Activated naive CD8-positive, alpha-beta T cell treated with anti-CD3 and anti-CD28 coated beads, Interleukin-2, amount 50 U/mL, for 24 hours (primary cell): ENCODE data around the gene RPL31.
A peak's percentile ranks its signal among the peaks of the same experiment; 100 is the strongest.

Experiments used
- ATAC-seq: fragments of 150-1000 bp; cut with Tn5 transposase; one replicate; pipeline ENCODE4 v1.10.0; 2021
- DNase-seq: peaks from one replicate; pipeline ENCODE4 v3.0.0; 2021
- H3K27ac Mint-ChIP-seq: one replicate; pipeline ENCODE4 v1.8.0; 2021; ENCODE audit warnings: mild to moderate bottlenecking, mixed read lengths
- H3K27me3 Mint-ChIP-seq: one replicate; pipeline ENCODE4 v1.8.0; 2021; ENCODE audit warnings: mixed read lengths
- H3K36me3 Mint-ChIP-seq: one replicate; pipeline ENCODE4 v1.8.0; 2021; ENCODE audit warnings: low read depth, mixed read lengths
- H3K4me1 Mint-ChIP-seq: one replicate; pipeline ENCODE4 v1.8.0; 2021; ENCODE audit warnings: mixed read lengths
- H3K4me3 Mint-ChIP-seq: one replicate; pipeline ENCODE4 v1.8.0; 2021; ENCODE audit warnings: mild to moderate bottlenecking, moderate library complexity, mixed read lengths
- H3K9me3 Mint-ChIP-seq: one replicate; pipeline ENCODE4 v1.8.0; 2021; ENCODE audit warnings: mixed read lengths

Gene RPL31

DNA sequence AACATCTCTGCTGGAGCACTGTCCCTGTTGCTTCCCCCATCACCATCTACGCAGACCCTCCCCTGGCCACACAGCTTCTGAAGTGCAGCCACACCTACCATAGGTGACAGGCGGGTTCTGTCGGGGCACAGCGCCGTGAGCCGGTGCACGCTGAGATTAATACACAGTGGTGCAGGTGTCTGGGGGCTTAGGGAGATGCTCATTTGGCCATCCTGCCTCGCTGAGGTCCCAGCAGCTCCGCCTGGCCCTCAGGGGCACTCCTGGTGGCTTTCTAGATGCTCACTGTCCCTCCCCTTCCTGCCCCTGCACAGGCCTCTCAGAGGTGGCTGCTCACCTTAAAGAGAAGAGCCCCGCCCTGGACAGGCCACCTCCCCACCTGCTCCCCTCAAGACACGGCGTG is 18.9 kb upstream of the RPL31 start:
- no peak for DNase-seq

DNA sequence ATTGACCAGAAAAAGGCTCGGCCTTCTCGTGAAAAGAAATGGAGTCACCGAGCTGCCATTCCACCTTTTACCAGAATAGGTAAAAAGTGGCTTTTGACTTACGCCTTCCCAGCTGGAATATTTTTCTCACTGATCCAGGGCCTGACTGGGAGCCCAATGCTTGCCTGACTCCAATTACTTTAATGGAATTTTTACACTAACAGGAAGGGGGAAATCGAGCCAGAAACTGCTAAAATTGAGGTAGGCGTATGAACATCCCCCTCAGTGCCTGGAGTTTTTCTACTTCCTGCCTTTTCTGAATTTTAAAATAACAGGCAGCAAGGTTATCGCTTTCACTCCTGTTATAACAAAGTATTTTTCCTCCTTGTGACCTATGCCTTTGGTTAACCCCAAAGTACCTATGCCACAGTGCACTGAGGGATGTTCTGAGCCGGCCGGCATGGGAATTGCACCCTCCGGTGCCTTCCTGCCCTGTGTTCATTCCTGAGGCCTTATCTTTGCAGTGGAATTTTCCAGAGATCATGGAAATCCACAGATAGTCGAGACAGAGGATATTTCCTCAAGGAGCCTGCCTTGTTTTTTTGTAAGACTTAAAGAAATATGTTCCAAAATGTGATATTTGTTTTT is 18.3 kb upstream of the RPL31 start:
- ATAC-seq, result no peak
- H3K27me3 Mint-ChIP-seq, result peaks cover 2% of the 10 kb centered on the region
- no peak overlapping the region for H3K4me3 Mint-ChIP-seq
- no peaks in the 10 kb centered on the region for H3K36me3 Mint-ChIP-seq
- no peak for DNase-seq
- no peaks in the 10 kb centered on the region for H3K4me1 Mint-ChIP-seq
- H3K27ac Mint-ChIP-seq, result no peak overlapping the region
- no peaks in the 10 kb centered on the region for H3K9me3 Mint-ChIP-seq

More for the DNA sequence above, 18.9 kb upstream of the RPL31 start:
- H3K27me3 Mint-ChIP-seq, result peaks cover 2% of the 10 kb centered on the region
- no peak for ATAC-seq
- H3K4me1 Mint-ChIP-seq, result no peaks in the 10 kb centered on the region
- H3K36me3 Mint-ChIP-seq, result no peaks in the 10 kb centered on the region
- no peaks in the 10 kb centered on the region for H3K9me3 Mint-ChIP-seq
- H3K4me3 Mint-ChIP-seq, result no peak overlapping the region
- H3K27ac Mint-ChIP-seq, result no peak overlapping the region

DNA sequence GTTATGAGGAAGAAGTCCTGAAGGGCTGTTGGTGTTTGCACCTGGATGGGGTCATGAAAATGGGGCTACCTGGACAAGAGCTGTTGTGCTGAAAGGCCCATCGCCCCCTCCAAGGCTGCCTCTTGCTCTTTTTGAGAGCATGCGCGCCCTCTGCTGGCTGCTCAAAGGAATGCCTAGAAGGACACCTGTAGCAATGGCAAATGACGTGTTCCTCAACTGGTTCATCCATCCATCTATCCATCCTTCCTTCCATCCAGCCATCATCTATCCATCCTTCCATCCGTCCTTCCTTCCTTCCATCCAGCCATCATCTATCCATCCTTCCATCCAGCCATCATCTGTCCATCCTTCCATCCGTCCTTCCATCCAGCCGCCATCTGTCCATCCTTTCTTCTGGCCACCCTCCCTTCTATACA is 17.2 kb upstream of the RPL31 start:
- DNase-seq, result peak; percentile 80
- Mint-ChIP-seq H3K27ac (no peak overlapping the region), H3K4me3 (no peak overlapping the region), H3K27me3 (peaks cover 2% of the 10 kb centered on the region), H3K9me3 (no peaks in the 10 kb centered on the region), H3K4me1 (no peaks in the 10 kb centered on the region), H3K36me3 (no peaks in the 10 kb centered on the region)
- peak; percentile 85 for ATAC-seq

DNA sequence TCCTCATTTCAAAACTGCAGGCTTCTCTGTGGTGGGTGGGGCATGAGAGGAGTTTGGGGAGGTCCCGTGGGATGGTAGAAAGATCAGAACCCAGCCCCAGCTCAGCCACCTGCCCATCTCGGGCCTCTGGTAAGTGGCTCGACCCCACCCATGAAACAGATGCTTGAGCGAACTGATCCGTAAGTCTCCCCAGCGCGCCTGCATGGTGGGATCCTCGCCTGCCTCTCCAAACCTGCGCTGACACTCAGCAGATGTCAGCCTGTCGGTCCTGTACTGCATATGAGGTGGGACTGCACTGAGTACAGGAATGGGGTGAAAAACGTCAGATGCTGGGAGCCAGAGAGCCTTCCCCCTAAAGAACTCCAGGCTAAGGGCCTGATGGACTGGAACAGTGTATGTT is 15.9 kb upstream of the RPL31 start:
- Mint-ChIP-seq H3K27ac (no peak overlapping the region), H3K4me3 (no peak overlapping the region), H3K4me1 (no peaks in the 10 kb centered on the region), H3K9me3 (no peaks in the 10 kb centered on the region), H3K36me3 (no peaks in the 10 kb centered on the region), H3K27me3 (peaks cover 2% of the 10 kb centered on the region)
- no peak for DNase-seq
- ATAC-seq, result no peak

DNA sequence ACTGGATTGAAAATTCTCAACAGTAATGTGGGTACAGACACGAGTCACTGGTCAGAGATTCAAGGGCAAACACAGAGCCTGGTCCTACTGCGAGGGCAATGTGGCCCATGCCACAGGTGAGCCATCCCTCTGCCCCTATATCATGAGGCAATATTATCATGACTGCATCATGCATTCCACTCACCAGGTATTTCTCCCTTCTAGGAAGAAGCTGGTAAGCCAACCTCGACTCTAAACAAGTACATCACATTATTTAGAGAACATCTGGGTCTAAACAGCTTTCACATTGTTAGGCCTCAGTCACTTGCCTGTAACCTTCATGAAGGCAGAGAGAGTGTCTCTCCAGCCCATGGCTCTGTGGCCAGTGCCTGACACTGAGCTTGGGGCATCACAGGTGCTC is 14.6 kb upstream of the RPL31 start:
- Mint-ChIP-seq H3K9me3 (no peaks in the 10 kb centered on the region), H3K4me1 (peaks cover 3% of the 10 kb centered on the region), H3K27ac (no peak overlapping the region), H3K36me3 (no peaks in the 10 kb centered on the region), H3K27me3 (peaks cover 2% of the 10 kb centered on the region), H3K4me3 (no peak overlapping the region)
- ATAC-seq (peak; percentile 8), DNase-seq (no peak)

DNA sequence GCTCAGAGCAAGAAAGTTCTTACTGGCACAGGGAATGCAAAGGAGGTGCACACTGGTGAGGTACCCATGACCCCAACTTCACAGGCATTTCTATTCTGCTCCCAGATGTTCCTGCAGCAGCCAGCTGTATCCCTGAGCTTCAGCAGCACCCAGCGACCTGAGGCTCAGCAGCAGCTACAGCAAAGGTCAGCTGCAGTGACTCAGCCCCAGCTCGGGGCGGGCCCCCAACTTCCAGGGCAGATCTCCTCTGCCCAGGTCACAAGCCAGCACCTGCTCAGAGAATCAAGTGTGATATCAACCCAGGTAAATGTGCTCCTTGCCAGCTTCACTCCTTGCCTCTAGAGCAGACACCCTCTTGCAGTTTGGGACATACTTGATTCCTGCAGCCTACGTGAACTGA is 14.1 kb upstream of the RPL31 start:
- no peak overlapping the region for H3K4me3 Mint-ChIP-seq
- no peaks in the 10 kb centered on the region for H3K36me3 Mint-ChIP-seq
- peaks cover 2% of the 10 kb centered on the region for H3K27me3 Mint-ChIP-seq
- ATAC-seq (peak; percentile 21), DNase-seq (no peak)
- peaks cover 5% of the 10 kb centered on the region for H3K4me1 Mint-ChIP-seq
- H3K27ac Mint-ChIP-seq, result no peak overlapping the region
- no peaks in the 10 kb centered on the region for H3K9me3 Mint-ChIP-seq

DNA sequence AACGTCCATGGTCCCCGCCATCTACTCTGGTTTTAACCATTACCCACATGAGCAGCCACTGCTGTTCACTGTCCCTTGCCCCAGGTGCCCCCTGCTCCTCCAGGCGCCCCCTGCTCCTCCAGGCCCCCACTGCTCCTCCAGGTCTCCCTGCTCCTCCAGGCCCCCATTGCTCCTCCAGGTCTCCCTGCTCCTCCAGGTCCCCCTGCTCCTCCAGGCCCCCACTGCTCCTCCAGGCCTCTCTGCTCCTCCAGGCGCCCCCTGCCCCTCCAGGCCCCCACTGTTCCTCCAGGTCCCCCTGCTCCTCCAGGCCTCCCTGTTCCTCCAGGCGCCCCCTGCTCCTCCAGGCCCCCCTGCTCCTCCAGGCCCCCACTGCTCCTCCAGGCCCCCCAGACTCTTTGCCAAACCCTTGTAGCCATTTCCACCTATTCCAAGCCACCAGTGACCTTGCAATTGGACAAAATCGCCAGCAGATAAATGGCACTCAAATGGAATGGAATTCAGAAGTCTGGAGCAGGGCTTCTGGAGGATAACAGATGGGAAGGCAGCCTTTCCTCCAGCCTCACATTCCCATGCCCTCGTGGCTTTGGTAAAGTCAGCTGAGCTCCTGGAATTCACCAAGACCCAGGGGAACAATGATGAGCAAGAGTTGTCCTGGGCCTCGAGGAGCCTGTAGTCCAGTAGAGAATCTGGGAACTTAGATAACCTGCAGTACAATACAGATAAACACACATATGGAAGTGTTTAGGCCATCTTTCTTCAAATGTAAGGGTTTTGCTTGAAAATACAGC is 13.3 kb upstream of the RPL31 start:
- DNase-seq, result no peak
- H3K9me3 Mint-ChIP-seq, result no peaks in the 10 kb centered on the region
- ATAC-seq, result no peak
- no peak overlapping the region for H3K4me3 Mint-ChIP-seq
- H3K4me1 Mint-ChIP-seq, result peaks cover 5% of the 10 kb centered on the region
- no peak overlapping the region for H3K27ac Mint-ChIP-seq
- H3K27me3 Mint-ChIP-seq, result peaks cover 2% of the 10 kb centered on the region
- H3K36me3 Mint-ChIP-seq, result no peaks in the 10 kb centered on the region

DNA sequence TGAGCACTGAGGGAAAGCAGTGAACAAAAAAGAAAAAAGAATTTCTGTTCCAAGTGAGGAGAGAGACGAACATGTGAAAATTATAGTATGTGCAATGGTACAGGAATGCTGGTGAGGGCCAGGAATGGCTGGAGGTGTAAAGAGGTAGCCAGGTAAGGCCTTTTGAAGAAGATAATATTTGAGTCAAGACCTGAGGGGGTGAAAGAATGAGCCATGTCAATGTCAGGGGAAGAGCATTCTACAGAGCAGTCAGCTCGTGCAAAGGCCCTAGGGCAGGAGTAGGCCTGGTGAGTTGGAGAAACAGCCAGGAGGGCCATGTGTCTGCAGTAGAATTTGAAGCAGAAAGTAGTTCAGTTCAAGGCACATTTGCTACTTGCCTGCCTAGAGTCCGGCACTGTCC is 12.4 kb upstream of the RPL31 start:
- H3K27ac Mint-ChIP-seq, result no peak overlapping the region
- H3K9me3 Mint-ChIP-seq, result no peaks in the 10 kb centered on the region
- H3K4me1 Mint-ChIP-seq, result peaks cover 5% of the 10 kb centered on the region
- peaks cover 2% of the 10 kb centered on the region for H3K27me3 Mint-ChIP-seq
- no peak for DNase-seq
- no peak overlapping the region for H3K4me3 Mint-ChIP-seq
- H3K36me3 Mint-ChIP-seq, result no peaks in the 10 kb centered on the region
- ATAC-seq, result no peak

DNA sequence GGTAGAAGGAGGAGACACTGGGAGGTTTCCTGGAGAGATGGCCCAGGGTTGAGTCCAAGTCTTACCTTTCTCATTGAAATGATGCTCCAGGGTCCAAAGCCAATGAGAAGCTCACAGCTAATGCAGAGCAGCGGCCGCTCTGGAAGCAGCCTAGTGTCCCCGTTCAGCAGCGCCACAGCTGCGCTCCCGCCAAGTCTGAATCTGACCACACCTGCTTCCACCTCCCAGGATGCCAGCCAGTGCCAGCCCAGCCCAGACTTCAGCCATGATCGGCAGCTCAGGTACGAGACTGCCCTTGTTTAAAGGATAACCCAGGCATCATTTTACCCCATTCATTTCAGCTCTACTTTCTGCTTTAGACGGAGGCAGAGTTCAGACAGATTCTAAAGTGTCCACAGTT is 11.9 kb upstream of the RPL31 start:
- no peak overlapping the region for H3K4me3 Mint-ChIP-seq
- no peaks in the 10 kb centered on the region for H3K36me3 Mint-ChIP-seq
- no peak for DNase-seq
- no peaks in the 10 kb centered on the region for H3K9me3 Mint-ChIP-seq
- H3K27me3 Mint-ChIP-seq, result no peaks in the 10 kb centered on the region
- peaks cover 5% of the 10 kb centered on the region for H3K4me1 Mint-ChIP-seq
- no peak overlapping the region for H3K27ac Mint-ChIP-seq
- no peak for ATAC-seq

DNA sequence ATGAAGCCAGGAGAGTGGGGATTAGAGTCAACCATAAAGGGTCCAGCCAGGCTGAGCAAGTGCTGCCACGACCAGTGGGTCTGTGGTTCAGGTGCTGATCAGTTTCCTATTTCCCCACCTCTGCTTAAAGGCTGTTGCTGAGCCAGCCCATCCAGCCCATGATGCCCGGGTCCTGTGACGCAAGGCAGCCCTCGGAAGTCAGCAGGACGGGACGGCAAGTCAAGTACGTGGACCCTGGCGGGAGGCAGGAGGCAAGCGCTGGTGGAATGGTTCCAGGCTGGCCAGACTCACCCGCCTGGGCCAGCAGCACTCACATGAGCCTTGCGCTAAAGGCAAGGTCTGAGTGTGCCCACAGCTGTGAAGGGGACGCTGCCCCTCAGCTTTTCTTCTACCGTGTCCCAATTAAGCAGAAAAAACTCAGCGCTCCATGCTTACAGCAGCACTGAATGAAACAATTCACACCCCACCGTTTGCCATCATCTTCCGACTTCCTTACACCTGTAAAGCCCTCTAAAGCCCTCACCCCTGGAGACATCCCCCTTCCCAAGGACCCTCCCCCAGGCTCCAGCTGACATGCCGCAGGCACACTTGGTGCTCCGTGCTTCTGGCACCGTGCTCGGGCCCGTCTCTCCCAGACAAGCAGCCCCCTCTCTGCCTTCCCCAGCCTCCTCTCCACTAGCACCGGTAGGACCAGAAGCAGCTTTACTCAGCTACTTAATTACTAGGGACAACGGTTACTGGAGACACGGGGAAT is 11.3 kb upstream of the RPL31 start:
- peaks cover 5% of the 10 kb centered on the region for H3K4me1 Mint-ChIP-seq
- no peaks in the 10 kb centered on the region for H3K9me3 Mint-ChIP-seq
- H3K27me3 Mint-ChIP-seq, result no peaks in the 10 kb centered on the region
- no peak overlapping the region for H3K4me3 Mint-ChIP-seq
- ATAC-seq, result no peak
- no peaks in the 10 kb centered on the region for H3K36me3 Mint-ChIP-seq
- no peak for DNase-seq
- no peak overlapping the region for H3K27ac Mint-ChIP-seq

DNA sequence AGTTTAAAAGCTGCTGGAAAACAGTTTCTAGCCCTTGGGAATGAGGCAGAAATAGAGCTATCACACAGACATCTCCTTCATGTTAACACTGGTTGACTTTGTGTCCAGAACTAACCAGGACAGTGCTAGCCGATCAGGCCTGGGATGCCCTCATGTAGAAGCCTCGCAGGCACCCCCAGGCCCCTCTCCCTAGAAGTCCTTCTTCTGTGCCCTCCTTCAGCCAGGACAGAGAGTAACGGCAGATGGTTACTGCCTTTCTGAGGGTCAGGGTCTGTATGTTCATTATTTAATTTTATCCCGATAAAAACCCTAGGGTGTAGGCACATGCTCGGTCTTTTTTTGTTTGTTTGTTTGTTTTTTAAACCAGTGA is 10.7 kb upstream of the RPL31 start:
- no peak overlapping the region for H3K4me3 Mint-ChIP-seq
- peaks cover 5% of the 10 kb centered on the region for H3K4me1 Mint-ChIP-seq
- no peak overlapping the region for H3K27ac Mint-ChIP-seq

DNA sequence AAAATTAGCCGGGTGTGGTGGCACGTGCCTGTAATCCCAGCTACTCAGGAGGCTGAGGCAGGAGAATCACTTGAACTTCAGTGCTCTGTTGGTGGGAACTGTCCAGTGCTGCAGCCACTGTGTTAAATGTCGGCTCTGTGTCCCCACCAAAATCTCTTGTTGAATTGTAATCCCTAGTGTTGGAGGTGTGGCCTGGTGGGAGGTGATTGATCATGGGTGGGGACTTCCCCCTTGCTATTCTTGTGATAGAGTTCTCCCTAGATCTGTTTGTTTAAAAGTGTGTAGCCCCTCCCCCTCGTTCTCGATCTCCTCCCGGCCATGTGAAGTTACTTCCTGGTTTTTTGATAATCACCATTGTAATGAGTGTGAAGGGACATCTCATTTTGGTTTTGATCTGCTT is 9.8 kb upstream of the RPL31 start:
- H3K36me3 Mint-ChIP-seq, result no peaks in the 10 kb centered on the region
- ATAC-seq (peak; percentile 33), DNase-seq (no peak)
- no peaks in the 10 kb centered on the region for H3K9me3 Mint-ChIP-seq
- no peak overlapping the region for H3K27ac Mint-ChIP-seq
- peaks cover 5% of the 10 kb centered on the region for H3K4me1 Mint-ChIP-seq
- no peak overlapping the region for H3K4me3 Mint-ChIP-seq
- no peaks in the 10 kb centered on the region for H3K27me3 Mint-ChIP-seq

More for the DNA sequence above, 10.7 kb upstream of the RPL31 start:
- H3K36me3 Mint-ChIP-seq, result no peaks in the 10 kb centered on the region
- no peak for ATAC-seq
- H3K9me3 Mint-ChIP-seq, result no peaks in the 10 kb centered on the region
- DNase-seq, result no peak
- no peaks in the 10 kb centered on the region for H3K27me3 Mint-ChIP-seq

DNA sequence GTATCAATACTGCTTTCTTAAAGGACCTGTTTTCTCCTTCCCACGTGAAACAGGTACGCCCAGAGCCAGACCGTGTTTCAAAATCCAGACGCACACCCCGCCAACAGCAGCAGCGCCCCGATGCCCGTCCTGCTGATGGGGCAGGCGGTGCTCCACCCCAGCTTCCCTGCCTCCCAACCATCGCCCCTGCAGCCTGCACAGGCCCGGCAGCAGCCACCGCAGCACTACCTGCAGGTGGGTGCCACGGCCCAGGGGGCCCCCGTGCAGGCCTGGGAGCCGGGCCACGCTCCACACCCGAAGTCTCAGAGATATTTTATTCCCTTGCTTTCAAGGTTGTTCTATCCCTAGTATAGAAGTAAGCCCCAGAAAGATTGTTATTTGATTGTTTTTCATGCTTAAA is 8.8 kb upstream of the RPL31 start:
- Mint-ChIP-seq H3K27ac (no peak overlapping the region), H3K4me1 (peaks cover 5% of the 10 kb centered on the region), H3K9me3 (no peaks in the 10 kb centered on the region), H3K27me3 (no peaks in the 10 kb centered on the region), H3K36me3 (no peaks in the 10 kb centered on the region), H3K4me3 (no peak overlapping the region)
- DNase-seq (no peak), ATAC-seq (no peak)

DNA sequence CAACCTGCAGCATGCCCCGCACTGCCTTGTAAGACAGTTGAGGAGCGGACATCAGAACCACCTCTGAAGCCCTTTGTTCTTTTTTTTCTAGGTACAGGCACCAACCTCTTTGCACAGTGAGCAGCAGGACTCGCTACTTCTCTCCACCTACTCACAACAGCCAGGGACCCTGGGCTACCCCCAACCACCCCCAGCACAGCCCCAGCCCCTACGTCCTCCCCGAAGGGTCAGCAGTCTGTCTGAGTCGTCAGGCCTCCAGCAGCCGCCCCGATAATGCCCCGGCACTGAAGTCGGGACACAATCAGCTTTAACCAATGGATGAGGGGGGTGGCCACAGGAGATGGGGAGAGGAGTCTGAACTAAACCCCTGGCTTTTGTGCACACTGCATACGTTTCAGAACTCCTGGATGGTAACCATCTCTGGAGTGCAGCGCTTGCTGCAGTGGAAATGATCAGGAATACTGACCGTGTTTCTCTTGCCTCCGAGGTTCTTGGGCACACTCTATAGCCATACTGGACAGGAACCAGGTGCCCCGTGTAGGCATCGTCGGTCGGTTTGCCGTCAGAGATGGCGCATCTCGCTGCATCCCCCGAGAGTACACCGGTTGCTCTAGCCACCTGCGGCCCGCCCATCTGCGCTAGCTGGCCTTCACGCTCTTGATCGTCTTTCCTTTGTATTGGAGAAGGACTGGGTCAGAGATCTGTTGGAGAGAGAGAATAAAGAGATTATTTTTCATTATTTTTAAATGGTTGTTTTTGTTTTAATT is 6.6 kb upstream of the RPL31 start:
- no peak overlapping the region for H3K4me3 Mint-ChIP-seq

More for the DNA sequence above, 6.6 kb upstream of the RPL31 start:
- DNase-seq, result no peak
- H3K27ac Mint-ChIP-seq, result no peak overlapping the region
- H3K27me3 Mint-ChIP-seq, result no peaks in the 10 kb centered on the region
- no peak for ATAC-seq
- no peaks in the 10 kb centered on the region for H3K36me3 Mint-ChIP-seq
- no peaks in the 10 kb centered on the region for H3K9me3 Mint-ChIP-seq
- H3K4me1 Mint-ChIP-seq, result peaks cover 5% of the 10 kb centered on the region
